HG02973 (cell line): Measurements from ENCODE around the gene ACY1.
A peak's percentile ranks its signal among the peaks of the same experiment; 100 is the strongest.

Source experiments
- ATAC-seq: cut with Tn5 transposase; IDR thresholded peaks from one replicate; pipeline ENCODE4 v1.9.1; 2021; ENCODE audit warnings: moderate library complexity; ENCODE audit not compliant: unreplicated experiment

Gene ACY1

GRCh38 chr3:51962854-51963530 is 20.3 kb upstream of the ACY1 start:
- no peak for ATAC-seq

DNA sequence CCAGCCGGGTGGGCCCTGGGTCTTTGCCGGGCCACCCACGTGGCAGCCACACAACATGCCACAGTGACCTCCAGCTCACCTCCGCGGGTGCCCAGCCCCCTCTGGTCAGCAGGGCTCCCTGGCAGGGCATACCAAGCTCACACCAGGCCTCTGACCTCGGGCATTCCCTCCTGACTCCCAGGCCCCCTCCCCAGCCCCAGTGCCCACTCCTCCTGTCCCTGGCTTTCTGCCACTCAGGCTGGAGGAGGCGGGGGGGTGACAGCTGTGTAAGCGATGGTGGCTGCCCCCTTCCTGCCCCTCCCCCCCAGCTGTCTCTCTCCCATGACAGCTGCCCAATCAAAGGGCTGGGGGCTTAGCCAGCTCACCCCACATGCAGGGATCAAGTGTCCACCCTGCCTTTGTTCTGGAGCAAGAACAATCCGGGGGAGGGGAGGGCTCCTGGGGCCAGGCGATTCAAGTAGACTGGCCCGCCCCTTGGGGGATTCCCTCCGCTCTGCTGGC is 19.3 kb upstream of the ACY1 start:
- no peak for ATAC-seq

GRCh38 chr3:51964521-51964920 is 18.8 kb upstream of the ACY1 start:
- ATAC-seq = no peak

- no peak for ATAC-seq
These were observed 17.3 kb upstream of the ACY1 start for GRCh38 chr3:51966016-51966415.

GRCh38 chr3:51966486-51966885 is 16.8 kb upstream of the ACY1 start:
- ATAC-seq = no peak

- no peak for ATAC-seq
These were observed 16.4 kb upstream of the ACY1 start for GRCh38 chr3:51966922-51967383.

GRCh38 chr3:51967384-51968169 is 15.8 kb upstream of the ACY1 start, which contains the start of gene PCBP4:
Gene PCBP4 (minus strand): TSS chr3:51967454. CDS start chr3:51961240, 6,214 bp downstream.
- no peak for ATAC-seq

- no peak for ATAC-seq
These were observed 15.1 kb upstream of the ACY1 start for GRCh38 chr3:51968170-51968775.

- no peak for ATAC-seq
These were observed 14.3 kb upstream of the ACY1 start for GRCh38 chr3:51968883-51969678.

DNA sequence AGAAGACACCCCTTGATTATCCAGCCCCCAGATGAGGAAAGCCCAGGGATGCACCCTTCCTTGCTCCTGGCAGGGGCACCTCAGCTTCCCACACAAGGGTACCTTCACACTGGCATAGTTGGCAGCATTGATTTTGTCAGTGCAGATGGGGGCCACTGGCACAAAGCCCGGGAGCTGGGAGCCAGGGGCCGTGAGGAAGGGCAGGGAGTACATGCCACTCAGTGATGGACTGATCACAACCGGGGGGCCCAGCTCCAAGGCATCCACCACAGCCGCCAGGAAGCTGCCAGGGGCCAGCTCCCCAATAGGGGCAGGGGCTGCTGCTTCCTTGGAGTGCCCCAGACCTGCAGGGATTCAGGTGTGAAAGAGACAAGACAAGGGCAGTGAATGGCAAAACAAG is 13.5 kb upstream of the ACY1 start:
- ATAC-seq = no peak

DNA sequence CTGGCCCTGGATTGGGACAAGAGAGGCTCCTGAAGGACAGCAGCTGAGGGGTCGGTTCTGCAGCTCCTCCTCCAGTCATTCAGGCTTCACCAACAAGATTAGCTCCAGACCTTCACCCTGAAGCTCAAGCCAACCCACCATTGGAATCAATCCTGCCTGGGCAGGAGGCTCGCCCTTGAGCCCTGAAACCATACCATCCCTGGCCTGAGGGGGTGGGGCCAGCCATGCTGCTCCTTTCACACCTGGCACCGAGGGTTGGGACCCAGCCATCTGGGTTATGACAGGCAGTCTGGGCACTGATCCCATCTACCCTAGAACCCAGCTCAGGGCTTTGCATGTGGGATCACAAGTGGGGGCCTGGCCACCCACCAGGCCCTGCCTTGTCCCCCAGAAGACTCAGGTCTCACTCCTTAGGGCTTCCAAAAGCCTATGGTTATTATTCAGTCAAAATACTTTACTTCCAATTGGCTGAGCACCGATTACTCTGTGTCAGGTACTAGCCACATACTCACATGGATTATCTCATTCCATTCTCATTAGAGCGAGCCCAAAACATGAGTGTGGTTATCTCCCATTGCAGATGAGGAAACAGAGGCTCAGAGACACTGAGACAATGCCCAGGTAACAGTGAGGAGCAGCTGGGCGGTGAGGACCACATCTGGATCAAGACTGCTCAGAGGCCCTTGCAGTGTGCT is 12.6 kb upstream of the ACY1 start:
- ATAC-seq = no peak

GRCh38 chr3:51971350-51971749 is 12.0 kb upstream of the ACY1 start:
- no peak for ATAC-seq

DNA sequence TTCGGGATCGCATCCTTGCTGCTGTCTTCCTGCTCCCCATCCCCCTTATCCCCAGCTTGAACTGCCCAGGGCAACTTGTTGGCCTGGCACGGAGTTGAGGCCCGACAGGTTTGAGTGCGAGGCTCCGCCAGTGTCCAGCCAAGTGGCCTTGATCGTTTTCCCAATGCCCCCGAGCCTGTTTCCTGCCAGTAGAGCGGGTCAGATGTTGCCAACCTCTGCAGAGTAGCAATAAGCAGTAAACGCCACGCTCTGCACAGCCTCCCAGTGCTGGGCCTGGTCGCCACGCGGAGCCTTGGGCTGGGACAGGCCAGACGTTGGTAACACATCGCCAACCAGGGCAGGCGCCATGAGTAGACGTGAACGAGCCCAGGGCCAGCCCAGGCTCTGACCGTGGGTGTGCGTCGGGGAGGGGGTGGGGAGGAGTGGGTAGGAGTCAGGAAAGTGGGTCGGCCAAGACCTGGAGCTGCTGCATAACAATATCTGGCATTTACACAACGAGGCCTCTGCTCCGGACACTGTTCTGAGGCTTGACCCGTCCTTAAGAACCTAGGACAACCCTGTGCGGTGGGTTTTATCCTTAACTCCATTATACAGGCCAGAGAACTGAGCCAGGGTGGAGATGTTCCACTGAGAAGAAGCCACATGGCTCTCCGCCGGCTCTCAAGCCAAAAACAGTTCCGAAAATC is 8.9 kb upstream of the ACY1 start:
- ATAC-seq = peak; percentile 1

GRCh38 chr3:51974963-51975851 is 8.1 kb upstream of the ACY1 start, which contains the start of gene ABHD14A:
Gene ABHD14A (plus strand): TSS chr3:51975064. CDS start chr3:51975136, 72 bp downstream.
- ATAC-seq = peak; percentile 54

GRCh38 chr3:51975852-51976549 is 7.3 kb upstream of the ACY1 start:
- no peak for ATAC-seq

- no peak for ATAC-seq
These were observed 5.7 kb upstream of the ACY1 start for GRCh38 chr3:51977446-51978142.

DNA sequence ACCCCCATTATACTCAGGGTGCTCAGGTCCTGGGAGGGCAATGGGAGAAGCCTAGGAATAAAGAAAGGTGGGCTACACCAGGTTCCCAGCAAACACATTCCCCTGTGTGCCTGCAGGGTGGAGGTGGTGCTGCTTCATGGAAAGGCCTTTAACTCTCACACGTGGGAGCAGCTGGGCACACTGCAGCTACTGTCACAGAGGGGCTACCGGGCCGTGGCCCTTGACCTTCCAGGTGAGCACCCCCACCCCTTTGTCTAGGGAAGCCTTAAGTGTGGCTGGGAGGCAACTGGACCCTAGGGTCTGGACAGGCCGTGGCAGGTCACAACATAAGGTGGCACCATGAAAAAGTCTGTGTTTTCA is 5.2 kb upstream of the ACY1 start:
- no peak for ATAC-seq
